ENCODE measurements around the gene MMAA.
"Not testable (repeated sequence)": the region's sequence is repeated elsewhere in the genome, so short reads cannot be mapped to it uniquely, and the experiment has no call there.

MMAA gene

GRCh38 chr4:145618932-145619638, at the start of gene MMAA:
Gene MMAA (plus strand): TSS chr4:145619385. CDS start chr4:145639140, 19,755 bp downstream.
- peak; percentile 94 for DNase-seq

GRCh38 chr4:145574546-145574945, 44.6 kb upstream of the MMAA start:
- DNase-seq, result not testable (repeated sequence)

- DNase-seq, result no peak
These were observed 38.3 kb upstream of the MMAA start for GRCh38 chr4:145580906-145581305.

GRCh38 chr4:145583191-145584055, 35.8 kb upstream of the MMAA start:
- DNase-seq, result no peak

GRCh38 chr4:145587088-145587754, 32.0 kb upstream of the MMAA start:
- DNase-seq, result no peak

GRCh38 chr4:145589381-145589780, 29.8 kb upstream of the MMAA start:
- not testable (repeated sequence) for DNase-seq

- DNase-seq, result no peak
These were observed 29.1 kb upstream of the MMAA start for GRCh38 chr4:145589916-145590702.

GRCh38 chr4:145602129-145602760, 16.9 kb upstream of the MMAA start:
- DNase-seq, result no peak

- no peak for DNase-seq
These were observed 13.2 kb upstream of the MMAA start for GRCh38 chr4:145605941-145606340.

GRCh38 chr4:145609481-145610427, 9.4 kb upstream of the MMAA start:
- peak; percentile 52 for DNase-seq

GRCh38 chr4:145613566-145614232, 5.5 kb upstream of the MMAA start:
- no peak for DNase-seq

- DNase-seq, result no peak
These were observed 5.0 kb upstream of the MMAA start for GRCh38 chr4:145614233-145614610.

- DNase-seq, result peak; percentile 19
These were observed 814 bp upstream of the MMAA start for GRCh38 chr4:145618210-145618931.

GRCh38 chr4:145619639-145619996, 433 bp downstream of the MMAA start:
- no peak for DNase-seq

- DNase-seq, result not testable (repeated sequence)
These were observed 2.9 kb downstream of the MMAA start for GRCh38 chr4:145622067-145622466.

- no peak for DNase-seq
These were observed 4.6 kb downstream of the MMAA start for GRCh38 chr4:145623831-145624230.

GRCh38 chr4:145625677-145626622, 6.8 kb downstream of the MMAA start:
- DNase-seq, result no peak

GRCh38 chr4:145626623-145626982, 7.4 kb downstream of the MMAA start:
- no peak for DNase-seq

- no peak for DNase-seq
These were observed 15.9 kb downstream of the MMAA start for GRCh38 chr4:145635117-145635516.

Measured in CD4-positive, alpha-beta T cell treated with Interleukin-15 for 1 hour (primary cell).